Fibroblast of skin of abdomen (primary cell): Measurements from ENCODE around the gene AKIRIN1.
"Not testable (repeated sequence)": the region's sequence is repeated elsewhere in the genome, so short reads cannot be mapped to it uniquely, and the experiment has no call there.

ENCODE experiments used
- DNase-seq: peaks from one replicate; pipeline ENCODE4 v3.0.0-alpha.2; 2013

The AKIRIN1 gene

GRCh38 chr1:38997034-38997900 lies 6.2 kb downstream of the AKIRIN1 start:
- no peak for DNase-seq

DNA sequence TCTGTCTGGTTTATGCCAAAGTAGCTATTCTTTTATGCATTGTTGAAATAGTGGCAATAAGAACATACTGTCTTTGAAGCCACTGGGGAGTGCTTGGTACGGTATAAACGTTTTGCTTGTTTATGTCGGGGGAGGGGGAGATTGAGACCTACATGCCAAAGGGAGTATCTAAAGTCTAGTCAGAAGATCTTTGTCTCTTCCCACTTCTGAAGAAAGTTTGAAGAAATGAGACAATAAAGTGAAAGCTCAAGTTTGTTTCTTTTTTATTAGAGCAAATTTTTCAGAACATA lies 6.8 kb downstream of the AKIRIN1 start:
- no peak for DNase-seq

- DNase-seq, result no peak
These were observed 10.7 kb downstream of the AKIRIN1 start for GRCh38 chr1:39001516-39002421.

- no peak for DNase-seq
These were observed 12.2 kb downstream of the AKIRIN1 start for GRCh38 chr1:39003281-39003680.

GRCh38 chr1:39003794-39004193 lies 12.7 kb downstream of the AKIRIN1 start:
- DNase-seq, result peak; percentile 17

DNA sequence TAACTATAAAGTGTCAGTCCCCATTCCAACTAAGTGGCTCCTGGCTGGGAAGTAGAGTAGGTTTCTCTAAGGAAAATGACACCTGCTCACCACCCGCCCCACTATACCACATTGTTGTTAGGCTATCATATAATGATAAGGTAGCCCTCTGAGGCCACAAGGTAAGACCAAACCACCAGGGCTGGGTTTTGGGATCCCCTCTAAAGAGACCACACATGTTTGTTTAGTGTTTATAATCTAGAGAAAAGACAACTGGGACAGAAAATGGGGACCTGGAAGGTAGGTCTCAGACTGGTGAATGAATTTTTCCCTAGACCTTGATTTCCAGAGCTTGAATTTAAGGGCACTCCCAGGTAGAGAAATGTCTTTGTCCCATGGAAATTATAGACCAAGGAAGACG lies 15.2 kb downstream of the AKIRIN1 start:
- DNase-seq, result no peak

DNA sequence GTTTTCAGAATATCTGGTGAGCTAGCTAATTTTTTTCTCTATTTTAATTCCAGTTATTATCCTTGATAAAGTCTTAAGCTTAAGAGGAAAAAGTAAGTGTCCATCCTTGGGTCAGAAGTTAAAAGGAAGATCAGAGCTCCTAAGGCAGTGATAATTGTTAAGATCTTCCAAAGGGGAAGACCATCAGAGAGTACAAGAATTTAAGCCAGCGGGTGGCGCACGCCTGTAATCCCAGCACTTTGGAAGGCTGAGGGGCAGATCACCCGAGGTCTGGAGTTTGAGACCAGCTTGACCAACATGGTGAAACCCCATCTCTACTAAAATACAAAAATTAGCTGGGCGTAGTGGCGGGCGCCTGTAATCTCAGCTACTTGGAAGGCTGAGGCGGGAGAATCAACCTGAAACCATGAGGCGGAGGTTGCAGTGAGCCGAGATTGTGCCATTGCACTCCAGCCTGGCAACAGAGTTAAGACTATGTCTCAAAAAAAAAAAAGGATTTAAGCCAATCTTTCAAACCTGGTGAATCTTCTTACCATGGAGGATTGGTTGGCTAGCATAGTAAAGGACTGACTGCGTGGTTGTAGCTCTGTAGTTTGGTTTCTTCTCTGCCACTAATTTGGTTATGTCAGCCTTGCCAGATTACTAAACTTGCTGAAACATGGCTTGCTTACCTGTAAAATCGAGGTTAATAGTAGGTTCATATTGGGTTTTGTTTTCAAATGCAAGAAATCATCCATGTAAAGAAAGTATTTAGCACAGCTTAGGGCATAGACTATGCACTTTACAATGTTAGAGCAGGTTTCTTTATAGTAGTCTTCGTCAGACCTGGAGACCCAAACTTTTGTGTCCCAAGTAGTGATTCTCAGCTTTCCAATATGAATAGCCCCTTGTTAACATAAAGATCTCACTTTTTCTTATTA lies 15.9 kb downstream of the AKIRIN1 start:
- no peak for DNase-seq

GRCh38 chr1:39014956-39015355 lies 23.9 kb downstream of the AKIRIN1 start:
- not testable (repeated sequence) for DNase-seq

GRCh38 chr1:39016604-39017171 lies 25.6 kb downstream of the AKIRIN1 start:
- DNase-seq, result no peak

- no peak for DNase-seq
These were observed 26.2 kb downstream of the AKIRIN1 start for GRCh38 chr1:39017266-39017665.

DNA sequence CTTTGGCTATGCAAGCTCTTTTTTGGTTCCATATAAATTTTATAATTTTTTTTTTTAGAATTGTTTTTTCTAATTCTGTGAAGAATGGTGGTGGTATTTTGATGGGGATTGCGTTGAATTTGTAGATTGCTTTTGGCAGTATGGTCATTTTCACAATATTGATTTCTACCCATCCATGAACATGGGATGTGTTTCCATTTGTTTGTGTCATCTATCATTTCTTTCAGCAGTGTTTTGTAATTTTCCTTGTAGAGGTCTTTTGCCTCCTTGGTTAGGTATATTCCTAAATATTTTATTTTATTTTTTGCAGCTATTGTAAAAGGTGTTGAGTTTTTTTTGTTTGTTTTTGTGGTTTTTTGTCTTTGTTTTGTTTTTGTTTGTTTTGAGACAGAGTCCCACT lies 29.4 kb downstream of the AKIRIN1 start:
- not testable (repeated sequence) for DNase-seq

DNA sequence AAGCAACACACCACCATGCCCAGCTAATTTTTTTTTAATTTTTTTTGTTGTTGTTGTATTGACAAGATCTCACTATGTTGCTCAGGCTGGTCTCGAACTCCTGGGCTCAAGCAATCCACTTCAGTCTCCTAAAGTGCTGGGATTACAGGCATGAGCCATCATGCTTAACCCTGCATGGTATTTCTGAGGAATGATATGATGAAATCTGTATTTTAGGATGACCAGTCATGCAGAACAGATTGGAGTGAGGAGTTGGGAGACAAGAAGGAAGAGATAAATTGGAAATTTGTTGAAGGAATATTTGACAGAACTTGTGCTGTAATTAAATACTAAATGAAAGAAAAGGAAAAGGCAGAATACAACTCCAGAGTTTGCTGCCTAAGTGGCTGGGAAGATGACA lies 30.4 kb downstream of the AKIRIN1 start:
- DNase-seq, result no peak

DNA sequence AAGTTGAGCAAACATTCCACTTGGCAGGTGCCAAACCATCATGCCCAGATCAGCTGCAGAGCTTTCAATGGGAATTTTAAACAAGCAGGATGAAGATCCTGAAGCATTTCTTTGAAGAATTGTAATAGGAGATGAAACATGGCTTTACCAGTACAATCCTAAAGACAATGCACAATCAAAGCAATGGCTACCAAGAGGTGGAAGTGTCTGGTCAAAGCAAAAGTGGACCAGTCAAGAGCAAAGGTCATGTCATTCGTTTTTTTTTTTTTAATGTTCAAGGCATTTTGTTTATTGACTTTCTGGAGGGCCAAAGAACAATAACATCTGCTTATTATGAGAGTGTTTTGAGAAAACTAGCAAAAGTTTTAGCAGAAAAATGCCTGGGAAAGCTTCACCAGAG lies 32.1 kb downstream of the AKIRIN1 start:
- no peak for DNase-seq

GRCh38 chr1:39026051-39026865 lies 35.2 kb downstream of the AKIRIN1 start, which contains the start of gene NDUFS5:
Gene NDUFS5, plus strand, starts transcription at chr1:39026350. Its CDS starts 2,375 bp downstream, at chr1:39028725.
- DNase-seq, result peak; percentile 92

DNA sequence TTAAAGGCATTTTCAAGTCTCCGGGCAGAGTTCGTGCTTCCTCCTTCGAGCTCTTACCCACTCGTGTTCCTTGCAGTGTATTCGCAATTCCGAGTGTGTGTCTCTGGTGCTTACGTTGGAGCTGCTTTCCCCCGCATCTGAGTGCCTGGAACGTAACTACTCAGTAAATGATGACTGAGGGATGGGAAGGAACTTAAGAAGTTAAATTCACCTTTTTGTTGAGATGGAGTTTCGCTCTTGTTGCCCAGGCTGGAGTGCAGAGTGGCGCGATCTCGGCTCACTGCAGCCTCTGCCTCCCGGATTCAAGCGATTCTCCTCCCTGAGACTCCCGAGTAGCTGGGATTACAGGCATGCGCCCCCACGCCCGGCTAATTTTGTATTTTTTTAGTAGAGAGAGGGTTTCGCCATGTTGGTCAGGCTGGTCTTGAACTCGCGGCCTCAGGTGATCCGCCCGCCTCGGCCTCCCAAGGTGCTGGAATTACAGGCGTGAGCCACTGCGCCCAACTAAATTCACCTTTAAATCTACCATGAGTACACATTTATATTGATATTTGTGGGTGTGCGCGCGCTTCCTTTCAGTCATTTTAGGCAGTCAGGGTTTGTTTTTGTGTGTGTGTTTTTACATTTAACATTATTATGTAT lies 35.9 kb downstream of the AKIRIN1 start:
- no peak for DNase-seq

GRCh38 chr1:39034114-39034654 lies 43.1 kb downstream of the AKIRIN1 start:
- DNase-seq, result no peak

GRCh38 chr1:39036678-39037077 lies 45.6 kb downstream of the AKIRIN1 start:
- no peak for DNase-seq

DNA sequence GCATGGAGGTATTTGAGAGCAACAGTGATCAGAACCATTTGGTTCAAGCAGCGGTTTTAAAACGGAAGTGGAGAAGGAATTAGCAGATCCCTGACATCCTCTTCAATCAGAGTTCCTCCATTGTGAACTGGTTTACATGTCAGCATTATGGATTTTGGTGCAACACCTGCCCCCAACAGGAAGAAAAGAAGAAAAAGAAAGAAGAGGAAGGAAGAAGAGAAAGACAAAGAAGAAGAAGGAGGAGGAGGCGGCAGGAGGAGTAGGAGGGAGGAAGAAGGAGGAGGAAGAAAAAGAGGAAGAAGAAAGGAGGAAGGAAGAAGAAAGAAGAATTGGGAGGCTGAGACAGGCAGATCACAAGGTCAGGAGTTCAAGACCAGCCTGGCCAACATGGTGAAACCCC lies 52.4 kb downstream of the AKIRIN1 start:
- DNase-seq, result no peak

DNA sequence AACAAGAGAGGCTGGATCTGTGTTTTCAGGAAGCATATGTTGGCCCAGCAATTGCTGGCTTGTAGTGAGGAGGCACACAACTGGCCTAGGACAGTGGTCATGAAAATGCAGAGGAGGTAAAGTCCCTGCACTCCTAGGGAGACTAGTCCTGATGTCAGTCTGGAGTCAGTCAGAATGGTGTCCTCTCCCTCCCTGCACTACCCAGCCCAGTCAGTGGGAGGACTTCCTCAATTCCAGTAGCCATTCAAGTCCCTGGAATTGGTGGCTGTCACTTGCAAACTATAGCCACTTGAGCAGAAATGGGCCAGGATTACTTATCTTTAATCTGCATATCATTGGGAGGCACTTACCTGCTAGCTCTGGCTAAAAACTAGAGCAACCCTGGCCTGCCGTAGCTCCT lies 53.7 kb downstream of the AKIRIN1 start:
- DNase-seq, result no peak

- DNase-seq, result no peak
These were observed 54.2 kb downstream of the AKIRIN1 start for GRCh38 chr1:39045231-39045630.
